ENCODE results near the gene CYTL1.

CYTL1 gene

DNA sequence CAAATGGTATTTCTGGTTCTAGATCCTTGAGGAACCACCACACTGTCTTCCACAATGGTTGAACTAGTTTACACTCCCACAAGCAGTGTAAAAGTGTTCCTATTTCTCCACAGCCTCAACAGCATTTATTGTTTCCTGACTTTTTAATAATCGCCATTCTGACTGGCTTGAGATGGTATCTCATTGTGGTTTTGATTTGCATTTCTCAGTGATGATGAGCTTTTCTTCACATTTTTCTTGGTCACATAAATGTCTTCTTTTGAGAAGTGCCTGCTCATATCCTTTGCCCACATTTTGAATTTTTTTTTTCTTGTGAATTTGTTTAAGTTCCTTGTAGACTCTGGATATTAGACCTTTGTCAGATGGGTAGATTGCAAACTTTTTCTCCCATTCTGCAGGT lies 22.3 kb downstream of the CYTL1 start:
- peak; percentile 10 for DNase-seq (ENCODE audit: low read depth)

GRCh38 chr4:4995908-4996265 lies 23.4 kb downstream of the CYTL1 start:
- DNase-seq (ENCODE audit: low read depth), result no peak

- peak; percentile 64 for DNase-seq (ENCODE audit: low read depth)
Measured at GRCh38 chr4:4995103-4995907, 24.0 kb downstream of the CYTL1 start.

DNA sequence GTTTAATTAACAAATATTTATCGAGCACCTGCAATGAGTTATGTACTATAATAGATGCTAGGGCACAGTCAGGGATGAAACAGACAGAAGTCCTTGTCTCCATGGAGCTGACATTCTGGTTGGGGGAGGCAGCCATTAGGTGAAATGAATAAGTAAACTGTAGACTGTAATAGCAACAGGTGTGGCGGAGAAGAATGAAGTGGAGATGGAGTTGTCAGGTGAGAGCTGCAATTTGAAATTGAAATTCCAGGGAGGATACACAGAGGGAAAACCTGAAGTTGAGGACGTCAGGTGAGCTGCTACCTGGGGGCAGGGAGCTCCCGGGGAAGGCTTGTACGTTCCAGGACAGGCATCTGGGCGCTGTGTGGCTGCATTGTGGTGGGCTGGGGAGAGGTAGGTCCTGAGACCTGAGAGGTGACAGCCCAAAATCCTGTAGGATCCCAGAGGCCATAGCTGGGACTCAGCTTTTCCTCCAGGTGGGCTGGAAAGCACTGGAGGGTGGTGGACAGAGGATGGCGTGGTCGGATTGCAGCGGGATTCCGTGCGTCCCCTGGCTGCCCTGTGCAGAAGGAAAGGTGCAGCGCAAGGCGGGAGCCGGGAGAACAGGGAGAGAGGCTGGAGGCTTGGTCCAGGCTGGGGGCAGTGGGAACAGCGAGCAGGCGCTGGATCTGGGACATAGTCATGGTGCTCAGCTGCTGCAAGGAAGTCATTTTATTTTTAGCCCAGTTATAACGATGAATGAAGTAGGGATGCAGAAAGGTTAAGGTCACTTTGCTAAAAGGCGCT lies 24.8 kb downstream of the CYTL1 start:
- no peak for DNase-seq (ENCODE audit: low read depth)

GRCh38 chr4:4992833-4993232 lies 26.4 kb downstream of the CYTL1 start:
- DNase-seq (ENCODE audit: low read depth), result no peak

GRCh38 chr4:4991541-4992099 lies 27.6 kb downstream of the CYTL1 start:
- DNase-seq (ENCODE audit: low read depth), result no peak

DNA sequence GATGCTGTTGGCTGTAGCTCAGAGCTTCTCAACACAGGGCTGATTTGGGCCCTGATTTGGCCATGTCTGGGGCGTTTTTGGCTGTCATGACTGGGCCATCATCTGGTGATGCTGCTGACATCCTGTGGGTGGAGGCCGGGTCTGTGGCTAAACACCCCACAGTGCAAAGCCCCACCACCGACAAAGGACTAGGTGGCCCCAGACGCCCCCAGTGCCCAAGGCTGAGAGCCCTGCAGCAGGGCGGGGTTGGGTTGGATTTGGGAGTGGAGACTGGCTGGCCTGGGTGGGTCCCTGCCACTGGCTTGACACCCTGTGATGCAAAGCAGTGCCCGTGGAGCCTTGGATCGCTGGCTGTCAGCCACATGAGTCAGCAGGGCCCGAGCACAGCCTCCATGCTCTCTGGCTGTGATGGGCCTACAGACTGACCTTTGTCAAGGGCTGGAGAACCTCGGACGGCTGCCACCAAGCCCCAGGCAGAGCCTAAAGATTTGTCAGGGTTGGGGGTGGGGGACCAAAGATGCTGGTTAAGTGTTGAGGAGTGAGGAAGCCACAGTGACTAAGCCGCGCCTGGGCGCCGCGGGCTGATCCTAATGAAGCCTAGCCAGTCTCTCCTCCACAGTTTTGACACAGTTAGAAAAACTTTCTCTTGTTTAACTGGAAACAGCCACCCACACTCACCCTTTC lies 28.3 kb downstream of the CYTL1 start:
- DNase-seq (ENCODE audit: low read depth), result peak; percentile 87

DNA sequence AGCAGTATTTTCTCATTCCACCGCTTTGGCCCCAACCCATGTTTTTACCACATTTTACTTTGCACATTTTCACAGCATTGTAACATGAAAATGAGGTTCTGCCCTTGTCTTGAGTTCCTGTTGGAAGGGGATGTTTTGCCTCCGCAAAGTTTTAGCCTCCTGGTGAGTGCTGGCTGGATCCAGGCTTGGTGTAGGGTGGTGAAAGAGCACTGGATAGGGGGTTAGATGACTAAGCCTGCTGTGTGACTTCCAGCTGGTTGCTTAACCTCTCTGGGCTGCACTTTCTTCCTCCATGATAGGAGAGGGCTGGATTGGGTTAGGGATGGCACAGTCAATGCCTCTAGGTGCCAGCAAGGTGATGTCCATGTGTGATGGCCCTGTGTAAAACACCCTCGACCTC lies 28.9 kb downstream of the CYTL1 start:
- no peak for DNase-seq (ENCODE audit: low read depth)

GRCh38 chr4:4989083-4989622 lies 30.1 kb downstream of the CYTL1 start:
- no peak for DNase-seq (ENCODE audit: low read depth)

DNA sequence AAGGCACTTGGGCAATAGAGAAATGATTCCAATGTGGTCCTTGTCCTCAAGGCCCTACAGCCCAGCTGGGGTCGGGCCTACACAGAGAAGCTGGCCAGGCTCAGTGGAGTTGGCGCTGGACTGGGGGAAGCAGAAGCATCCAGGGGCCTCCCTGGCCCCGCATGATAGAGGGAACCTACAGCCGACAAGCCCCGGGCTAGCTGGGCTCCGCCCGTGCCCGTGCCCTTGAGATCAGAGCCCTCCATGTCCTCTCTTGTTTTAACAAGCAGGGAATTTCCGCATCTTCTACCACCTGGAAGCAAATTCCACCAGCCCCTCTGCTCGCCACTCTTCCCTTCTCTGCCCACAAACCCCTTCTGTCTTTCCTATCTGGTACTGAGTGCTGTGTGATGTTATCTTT lies 31.6 kb downstream of the CYTL1 start:
- DNase-seq (ENCODE audit: low read depth), result no peak

DNA sequence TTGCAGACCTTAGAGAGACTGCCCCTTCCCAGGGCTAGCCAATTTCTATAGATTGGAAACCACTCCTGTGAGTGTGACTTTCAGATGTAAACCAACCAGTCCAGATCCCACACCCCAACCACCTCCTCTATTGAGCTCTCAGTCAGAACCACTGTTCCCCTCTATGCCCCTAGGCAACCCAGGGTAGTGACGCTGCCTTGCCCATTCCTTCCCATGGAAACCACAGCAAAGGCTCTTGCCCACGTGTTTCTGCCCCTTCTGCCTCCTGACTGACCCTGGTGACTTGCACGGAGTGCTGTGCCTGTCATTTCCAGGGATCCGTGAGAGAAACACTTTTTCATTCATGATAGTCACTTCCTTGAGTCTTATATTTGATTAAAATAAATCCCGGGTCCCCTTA lies 32.4 kb downstream of the CYTL1 start:
- no peak for DNase-seq (ENCODE audit: low read depth)

DNA sequence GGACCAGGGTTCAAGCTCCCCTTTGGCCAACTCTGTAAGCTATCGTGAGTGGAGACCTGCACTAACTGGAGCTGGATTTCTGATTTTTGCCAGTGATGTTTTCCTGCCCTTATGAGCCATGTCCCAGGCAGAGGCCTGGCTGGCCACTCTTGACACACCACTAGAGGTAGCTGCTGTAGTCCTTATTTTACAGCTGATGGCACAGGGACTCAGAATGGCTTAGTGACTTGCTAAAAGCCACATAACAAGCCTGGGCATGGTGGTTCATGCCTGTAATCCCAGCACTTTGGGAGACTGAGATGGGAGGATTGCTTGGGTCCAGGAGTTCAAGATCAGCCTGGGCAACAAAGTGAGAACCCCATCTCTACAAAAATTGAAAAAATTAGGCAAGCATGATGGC lies 33.4 kb downstream of the CYTL1 start:
- peak; percentile 25 for DNase-seq (ENCODE audit: low read depth)

- DNase-seq (ENCODE audit: low read depth), result no peak
Measured at GRCh38 chr4:4985036-4985435, 34.2 kb downstream of the CYTL1 start.

- DNase-seq (ENCODE audit: low read depth), result no peak
Measured at GRCh38 chr4:4984186-4984585, 35.1 kb downstream of the CYTL1 start.

DNA sequence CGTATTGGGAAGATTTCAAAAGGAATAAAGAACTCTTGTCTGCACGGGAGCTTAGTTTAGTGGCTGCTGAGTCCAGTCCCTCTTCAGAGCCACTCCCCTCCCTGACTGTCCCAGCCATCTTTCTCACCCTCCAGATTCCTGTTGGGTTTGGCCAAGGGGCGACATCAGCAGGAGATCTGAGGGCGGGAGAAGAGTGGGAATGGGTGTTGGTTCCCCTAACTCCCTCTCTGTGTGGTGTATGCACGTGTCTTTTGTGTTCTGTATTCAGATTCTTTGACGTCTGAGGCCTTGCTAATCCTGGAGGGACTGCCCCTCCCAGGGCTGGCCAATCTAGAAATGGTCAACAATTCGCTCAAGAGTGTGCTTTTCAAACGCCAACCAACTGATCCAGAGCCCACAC lies 37.4 kb downstream of the CYTL1 start:
- no peak for DNase-seq (ENCODE audit: low read depth)

DNA sequence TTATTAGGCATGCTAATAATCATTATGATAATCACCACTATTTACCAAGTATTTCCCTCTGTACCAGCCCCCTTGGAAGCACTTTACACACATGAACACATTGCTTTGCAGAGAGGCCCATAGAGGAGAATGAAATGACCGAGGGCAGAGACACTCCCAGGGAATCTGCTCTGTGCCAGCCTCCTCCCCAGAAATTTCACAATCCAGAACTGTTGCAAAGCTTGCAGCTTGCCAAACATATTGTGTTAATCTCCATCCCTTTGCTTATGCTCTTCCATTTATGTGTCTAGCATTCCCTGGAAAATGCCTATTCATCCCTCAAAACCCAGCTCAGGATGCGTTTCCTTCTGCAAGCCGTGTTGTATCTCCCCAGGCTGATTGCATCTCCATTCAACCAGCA lies 37.8 kb downstream of the CYTL1 start:
- no peak for DNase-seq (ENCODE audit: low read depth)

DNA sequence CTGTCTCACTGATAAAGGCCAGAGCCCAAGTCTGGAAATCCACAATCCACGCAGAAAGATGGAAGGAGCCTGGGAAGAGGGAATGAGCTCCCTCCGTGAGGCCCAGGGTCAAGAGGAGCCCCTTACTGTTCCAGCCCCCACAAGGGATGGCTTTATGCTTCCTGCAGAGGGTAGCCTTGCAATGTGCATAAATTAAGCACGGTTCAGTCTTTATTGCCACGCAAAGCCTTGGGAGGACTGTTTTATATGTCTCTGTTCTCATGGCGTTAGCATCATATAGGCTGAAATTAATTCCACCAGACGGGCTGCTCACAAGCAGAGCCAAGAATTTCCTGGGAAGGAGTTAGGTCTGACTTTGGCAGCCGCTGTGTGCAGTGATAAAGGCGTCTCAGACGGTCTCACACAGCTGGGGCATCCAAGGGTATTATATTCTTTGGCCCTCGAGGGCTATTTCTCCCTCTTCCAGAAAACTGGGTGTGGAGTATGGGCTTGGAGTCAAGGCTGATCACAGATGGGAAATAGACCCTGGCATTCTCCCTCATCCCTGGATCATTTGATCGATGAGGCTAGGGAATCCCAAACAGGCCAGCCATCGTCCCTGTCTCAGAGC lies 38.5 kb downstream of the CYTL1 start:
- DNase-seq (ENCODE audit: low read depth), result no peak

DNA sequence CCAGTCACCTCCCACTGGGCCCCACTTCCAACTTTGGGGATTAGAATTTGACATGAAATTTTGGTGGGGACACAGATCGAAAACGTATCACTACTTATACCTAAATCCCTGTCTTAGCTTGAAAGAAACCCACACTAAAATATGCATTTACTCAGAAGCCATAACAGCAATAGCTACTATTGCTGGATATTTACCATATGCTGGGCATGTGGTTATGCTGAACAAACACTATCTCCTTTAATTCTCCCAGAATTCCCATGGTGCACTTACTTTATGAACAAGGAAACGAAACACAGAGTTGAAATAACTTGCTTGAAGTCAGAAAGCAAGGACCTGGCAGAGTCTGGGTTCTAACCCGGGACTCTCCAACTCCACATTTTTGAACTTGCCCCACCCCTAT lies 39.3 kb downstream of the CYTL1 start:
- no peak for DNase-seq (ENCODE audit: low read depth)

DNA sequence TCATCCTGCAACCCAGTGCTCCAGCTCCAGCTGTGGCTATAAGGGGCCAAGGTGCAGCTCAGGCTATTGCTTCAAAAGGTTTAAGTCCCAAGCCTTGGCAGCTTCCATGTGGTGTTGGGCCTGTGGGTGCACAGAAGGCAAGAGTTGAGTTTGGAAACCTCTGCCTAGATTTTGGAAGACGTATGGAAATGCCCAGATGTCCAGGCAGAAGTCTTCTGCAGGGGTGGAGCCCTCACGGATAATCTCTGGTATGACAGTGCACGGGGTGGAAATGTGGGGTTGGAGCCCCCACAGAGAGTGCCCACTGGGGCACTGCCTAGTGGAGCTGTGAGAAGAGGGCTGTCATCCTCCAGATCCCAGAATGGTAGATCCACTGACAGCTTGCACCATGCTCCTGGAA lies 44.5 kb downstream of the CYTL1 start:
- no peak for DNase-seq (ENCODE audit: low read depth)

GRCh38 chr4:4971796-4972195 lies 47.5 kb downstream of the CYTL1 start:
- DNase-seq (ENCODE audit: low read depth), result no peak

GRCh38 chr4:4969298-4969697 lies 50.0 kb downstream of the CYTL1 start:
- peak; percentile 53 for DNase-seq (ENCODE audit: low read depth)

DNA sequence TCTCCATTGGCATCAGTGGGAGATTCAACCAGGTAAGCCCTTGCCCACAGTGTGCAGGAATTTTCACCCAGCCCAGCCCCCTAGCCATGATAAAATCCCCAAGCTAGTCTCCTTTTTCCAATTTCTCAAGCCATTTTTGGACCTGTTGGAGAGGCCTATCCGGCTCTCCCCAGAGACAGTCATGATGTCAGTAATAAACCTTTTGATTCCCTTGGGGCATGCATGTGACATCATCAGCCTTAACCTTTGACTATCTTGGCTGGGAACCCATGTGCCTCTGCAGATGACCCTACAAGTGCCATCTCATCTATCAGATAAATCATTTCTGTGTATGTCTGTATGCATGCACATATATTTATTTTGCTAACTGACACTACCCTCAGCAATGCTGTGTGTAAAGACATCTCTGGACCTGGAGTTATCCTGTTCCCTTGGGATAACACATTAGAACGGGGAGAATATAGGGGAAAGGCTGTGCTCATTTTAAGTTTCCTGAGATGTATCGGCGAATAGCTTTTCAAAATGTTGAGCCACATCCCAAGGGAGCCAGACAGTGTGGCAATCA lies 51.0 kb downstream of the CYTL1 start:
- no peak for DNase-seq (ENCODE audit: low read depth)
